Measurements from ENCODE around the gene CAPN11. TPM values are rescaled to one million over a fixed set of nuclear protein-coding genes. Genes with fewer than 3 reads are reported as not detected.

CAPN11 gene
- total and polyA plus RNA-seq, 9 of the 15 experiments (the other 6 are each of a cell fraction or from before 2014, with no cell fraction given): 0.03 to 0.61 (median 0.17) TPM; not detected in 1

- no peak for TF ChIP-seq E2F8 (IDR thresholded peaks at IDR 0.05; ENCODE audit: low read depth, partially characterized antibody)
- no peak; the same call in 1 of the 2 replicates for TF ChIP-seq CTBP1 (IDR thresholded peaks at IDR 0.05; ENCODE audit: borderline replicate concordance)
- TF ChIP-seq TBP (optimal IDR thresholded peaks at IDR 0.05; ENCODE audit: low read depth, low read length): peak; percentile 26
- TF ChIP-seq ZBTB17 (CRISPR knock-in tag; IDR thresholded peaks at IDR 0.05): 0 out of 2 replicates have a peak, but pooled peaks have one; percentile 14
- peak; percentile 75 to 85 for TF ChIP-seq SIX5 (IDR thresholded peaks at IDR 0.05; ENCODE audit: borderline replicate concordance in 1 of 2, insufficient read depth in 1 of 2, low read depth in 1 of 2, low read length in 2 of 2)
- TF ChIP-seq NRF1 (conservative IDR thresholded peaks at IDR 0.05 in 1 of 2, IDR thresholded peaks at IDR 0.05 in 1 of 2): peak; percentile 22 to 43; a peak in 2 of 4 replicates
- TF ChIP-seq ATF7 (IDR thresholded peaks at IDR 0.05): peak; percentile 31; the same call in 1 of the 2 replicates
- TF ChIP-seq GTF3C2 (IDR thresholded peaks at IDR 0.05; ENCODE audit: borderline replicate concordance, extremely low read depth, insufficient read length): no peak
- TF ChIP-seq ZNF766 (CRISPR knock-in tag; conservative IDR thresholded peaks at IDR 0.05): no peak
- TF ChIP-seq ZNF316 (IDR thresholded peaks at IDR 0.05): no peak
- no peak for TF ChIP-seq MBD1 (CRISPR knock-in tag; IDR thresholded peaks at IDR 0.05)
- TF ChIP-seq CREB1 (IDR thresholded peaks at IDR 0.05): no peak
- TF ChIP-seq CREB1 (CRISPR knock-in tag; IDR thresholded peaks at IDR 0.05): peak; percentile 54; the same call in 1 of the 2 replicates
- TF ChIP-seq SRSF3 (IDR thresholded peaks at IDR 0.05; ENCODE audit: insufficient read depth, low read length): no peak
- TF ChIP-seq NFE2L1 (tag; IDR thresholded peaks at IDR 0.05; ENCODE audit: borderline replicate concordance, low read depth): no peak
- TF ChIP-seq MAZ (CRISPR knock-in tag; conservative IDR thresholded peaks at IDR 0.05 in 1 of 2, IDR thresholded peaks at IDR 0.05 in 1 of 2): peak in 1 of 2 experiments; percentile 42; a peak in 2 of 4 replicates
- TF ChIP-seq FOXO4 (CRISPR knock-in tag; IDR thresholded peaks at IDR 0.05): no peak
Observed at GRCh38 chr6:44133003-44133931, 25.4 kb upstream of the CAPN11 start (continued).

Data from K562 (cell line).